T-helper 17 cell (primary cell): Measurements from ENCODE around the gene DDX27. TPM values are rescaled to one million over a fixed set of nuclear protein-coding genes. Genes with fewer than 3 reads are reported as not detected.
A peak's percentile ranks its signal among the peaks of the same experiment; 100 is the strongest.
"Not testable (repeated sequence)": the region's sequence is repeated elsewhere in the genome, so short reads cannot be mapped to it uniquely, and the experiment has no call there.

Experiments
- ATAC-seq: fragments of 150-1000 bp; cut with Tn5 transposase; 2 replicates; pipeline ENCODE4 v1.10.0; 2021; ENCODE audit warnings: mild to moderate bottlenecking, moderate library complexity
- DNase-seq, 3 donors: peaks; one replicate each; pipeline versions ENCODE4 v3.0.0 to v3.0.0-alpha.2; 2020 to 2021
- H3K9me3 ChIP-seq: one replicate; pipeline ENCODE4 v1.7.0; 2013; ENCODE audit warnings: low read length, mild to moderate bottlenecking; ENCODE audit not compliant: control insufficient read depth, poor library complexity, severe bottlenecking
- H3K27ac Mint-ChIP-seq: one replicate; pipeline ENCODE4 v1.8.0; 2022; ENCODE audit warnings: mild to moderate bottlenecking, moderate library complexity, mixed read lengths
- H3K27me3 Mint-ChIP-seq: one replicate; pipeline ENCODE4 v1.8.0; 2022; ENCODE audit warnings: mixed read lengths
- H3K36me3 Mint-ChIP-seq: one replicate; pipeline ENCODE4 v1.8.0; 2022; ENCODE audit warnings: low read depth, mixed read lengths
- H3K4me1 Mint-ChIP-seq: one replicate; pipeline ENCODE4 v1.8.0; 2022; ENCODE audit warnings: mild to moderate bottlenecking, mixed read lengths
- H3K4me3 Mint-ChIP-seq: one replicate; pipeline ENCODE4 v1.8.0; 2022; ENCODE audit warnings: mild to moderate bottlenecking, moderate library complexity, mixed read lengths
- total RNA-seq, 4 donors: library from RNA in 2 of 4; stranded (reverse) in 2 of 4; gene quantifications; one replicate each; pipeline ENCODE4 v1.2.3 and lab custom pipeline; 2022 to 2026

Gene DDX27
- total RNA-seq, 2 donors from 2014 or later = 84.1 to 87.5 TPM

GRCh38 chr20:49215232-49215631 lies 4.0 kb upstream of the DDX27 start:
- DNase-seq = no peak

DNA sequence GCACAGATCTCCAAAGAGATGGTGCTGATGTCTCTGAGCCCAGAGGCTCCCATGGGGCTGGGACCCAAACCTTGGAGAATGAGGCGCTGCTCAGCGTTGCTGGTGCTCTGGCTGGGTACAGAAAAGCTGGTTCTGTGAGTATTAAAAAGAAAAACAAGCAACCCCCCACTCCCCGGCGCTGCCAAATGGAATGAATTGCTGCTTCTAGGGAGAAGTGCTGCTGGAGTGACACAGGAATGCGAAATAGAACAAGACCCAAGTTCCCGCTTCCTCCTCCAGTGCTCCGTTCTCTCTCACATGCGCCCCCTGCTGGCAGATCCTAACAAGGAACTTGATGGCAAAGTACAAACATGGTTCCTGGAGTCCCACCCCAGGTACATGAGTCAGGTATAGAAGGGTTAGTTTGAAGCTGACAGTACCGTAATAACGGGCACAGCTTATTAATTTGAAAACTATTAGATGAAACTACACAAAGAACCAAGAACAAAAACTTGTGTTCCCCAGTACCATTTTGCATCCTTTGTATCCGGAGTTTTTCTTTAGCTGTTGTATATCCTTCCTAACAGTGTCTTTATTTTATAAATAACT lies 2.1 kb upstream of the DDX27 start:
- peak; percentile 35 for ATAC-seq
- no peaks in the 10 kb centered on the region for H3K9me3 ChIP-seq
- Mint-ChIP-seq H3K27ac (no peak overlapping the region), H3K36me3 (peaks cover 6% of the 10 kb centered on the region), H3K4me3 (no peak overlapping the region), H3K4me1 (peaks cover 22% of the 10 kb centered on the region), H3K27me3 (no peaks in the 10 kb centered on the region)
- DNase-seq = peak; percentile 82 to 91 (median 83)

More at GRCh38 chr20:49215232-49215631, 4.0 kb upstream of the DDX27 start:
- H3K9me3 ChIP-seq = no peaks in the 10 kb centered on the region
- Mint-ChIP-seq H3K4me1 (peaks cover 12% of the 10 kb centered on the region), H3K27me3 (no peaks in the 10 kb centered on the region), H3K4me3 (no peak overlapping the region), H3K27ac (no peak overlapping the region), H3K36me3 (peaks cover 6% of the 10 kb centered on the region)
- no peak for ATAC-seq

GRCh38 chr20:49218739-49219090 lies 501 bp upstream of the DDX27 start:
- not testable (repeated sequence) for H3K36me3 Mint-ChIP-seq, H3K9me3 ChIP-seq, ATAC-seq, H3K27me3 Mint-ChIP-seq
- peaks cover 22% of the 10 kb centered on the region for H3K4me1 Mint-ChIP-seq
- H3K4me3 Mint-ChIP-seq = peak overlapping the region; percentile 98
- H3K27ac Mint-ChIP-seq = peak overlapping the region; percentile 99
- DNase-seq = peak in 1 of 3 donors; percentile 11

DNA sequence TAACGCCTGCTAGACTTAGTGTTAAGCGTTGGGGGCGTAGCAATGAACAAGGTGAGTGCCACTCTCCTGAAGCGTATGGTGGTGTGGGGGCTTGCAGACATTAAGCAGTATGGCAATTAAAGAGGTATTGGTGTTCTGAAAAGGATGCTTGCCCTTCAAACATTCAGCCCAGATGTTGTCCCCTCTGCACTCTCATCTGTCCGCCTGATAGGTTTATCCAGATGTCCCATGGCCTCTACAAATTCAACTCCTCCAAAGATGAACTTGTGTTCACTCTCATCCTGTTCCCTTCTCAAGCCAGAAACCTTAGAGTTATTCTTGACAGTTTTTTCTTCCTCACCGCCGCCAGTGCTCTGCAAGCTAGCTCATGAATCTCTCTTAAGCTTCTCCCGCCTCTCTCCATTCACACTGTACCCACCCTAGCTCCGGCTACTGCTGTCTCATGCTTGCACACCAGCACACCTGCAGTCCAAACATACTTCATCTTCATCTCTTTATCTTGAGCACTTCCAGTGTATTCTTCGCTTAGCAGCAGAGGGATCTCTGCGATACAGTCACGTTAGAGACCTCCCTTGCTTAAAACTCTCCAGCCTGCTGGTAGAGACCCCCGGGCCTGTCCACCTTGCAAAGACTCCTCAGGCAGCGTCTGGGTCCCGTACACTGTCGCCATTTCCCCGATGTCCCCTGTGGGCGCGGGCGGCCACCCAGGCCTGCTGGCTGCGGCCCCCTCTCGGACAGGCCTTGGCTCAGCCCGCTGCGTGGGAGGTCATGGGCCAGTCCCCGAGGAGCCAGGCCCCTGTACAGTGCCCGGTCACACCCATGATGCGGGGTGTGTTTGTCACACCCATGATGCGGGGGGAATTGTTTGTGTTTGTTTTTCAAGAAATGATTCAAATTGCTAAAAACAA lies 962 bp downstream of the DDX27 start:
- H3K9me3 ChIP-seq = no peaks in the 10 kb centered on the region
- H3K4me3 Mint-ChIP-seq = peak overlapping the region; percentile 98
- peak overlapping the region; percentile 99 for H3K27ac Mint-ChIP-seq
- peaks cover 22% of the 10 kb centered on the region for H3K4me1 Mint-ChIP-seq
- H3K36me3 Mint-ChIP-seq = peaks cover 6% of the 10 kb centered on the region
- no peak for ATAC-seq
- DNase-seq = no peak
- H3K27me3 Mint-ChIP-seq = no peaks in the 10 kb centered on the region

GRCh38 chr20:49225896-49226295 lies 6.7 kb downstream of the DDX27 start:
- H3K4me3 Mint-ChIP-seq = no peak overlapping the region
- no peak for DNase-seq

DNA sequence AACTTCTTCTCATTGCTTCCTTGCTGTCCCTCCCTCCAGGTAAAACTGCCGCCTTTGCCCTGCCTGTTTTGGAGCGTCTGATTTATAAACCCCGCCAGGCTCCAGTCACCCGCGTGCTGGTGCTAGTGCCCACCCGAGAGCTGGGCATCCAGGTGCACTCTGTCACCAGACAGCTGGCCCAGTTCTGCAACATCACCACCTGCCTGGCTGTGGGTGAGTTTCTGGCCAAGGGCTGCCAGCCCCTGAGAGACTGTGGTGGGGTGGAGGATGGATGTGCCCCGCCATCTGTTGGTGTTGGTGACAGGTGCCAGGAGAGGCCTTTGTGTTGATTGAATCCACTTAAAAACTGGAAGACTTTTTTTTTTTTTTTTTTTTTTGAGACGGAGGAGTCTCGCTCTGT lies 9.5 kb downstream of the DDX27 start:
- Mint-ChIP-seq H3K36me3 (peaks cover 10% of the 10 kb centered on the region), H3K4me1 (peaks cover 4% of the 10 kb centered on the region), H3K27me3 (no peaks in the 10 kb centered on the region), H3K27ac (peak overlapping the region; percentile 49), H3K4me3 (no peak overlapping the region)
- ATAC-seq (no peak), DNase-seq (no peak)
- no peaks in the 10 kb centered on the region for H3K9me3 ChIP-seq

More at GRCh38 chr20:49225896-49226295, 6.7 kb downstream of the DDX27 start:
- ATAC-seq = no peak
- H3K27ac Mint-ChIP-seq = peak overlapping the region; percentile 49
- peaks cover 5% of the 10 kb centered on the region for H3K36me3 Mint-ChIP-seq
- H3K27me3 Mint-ChIP-seq = no peaks in the 10 kb centered on the region
- peaks cover 7% of the 10 kb centered on the region for H3K4me1 Mint-ChIP-seq
- no peaks in the 10 kb centered on the region for H3K9me3 ChIP-seq

DNA sequence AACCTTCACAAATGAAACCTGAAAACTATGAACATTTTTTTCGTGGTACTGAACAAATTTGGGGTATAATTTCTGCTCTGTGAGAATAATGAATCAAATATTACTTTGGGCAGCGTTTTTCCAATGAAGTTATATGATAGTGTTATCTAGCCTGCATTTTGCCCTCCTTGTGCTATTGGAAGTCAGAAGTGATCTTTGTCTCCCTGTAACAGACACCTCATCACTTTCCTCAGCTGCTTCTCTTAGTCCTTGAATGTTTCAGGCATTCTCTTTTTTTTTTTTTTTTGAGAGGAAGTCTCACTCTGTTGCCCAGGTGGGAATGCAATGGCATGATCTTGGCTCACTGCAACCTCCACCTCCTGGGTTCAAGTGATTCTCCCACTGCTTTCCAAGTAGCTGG lies 10.2 kb downstream of the DDX27 start:
- no peak overlapping the region for H3K4me3 Mint-ChIP-seq
- H3K4me1 Mint-ChIP-seq = peaks cover 6% of the 10 kb centered on the region
- no peaks in the 10 kb centered on the region for H3K27me3 Mint-ChIP-seq
- peak overlapping the region; percentile 49 for H3K27ac Mint-ChIP-seq
- H3K36me3 Mint-ChIP-seq = peaks cover 13% of the 10 kb centered on the region
- H3K9me3 ChIP-seq = no peaks in the 10 kb centered on the region
- ATAC-seq = no peak
- DNase-seq = no peak

DNA sequence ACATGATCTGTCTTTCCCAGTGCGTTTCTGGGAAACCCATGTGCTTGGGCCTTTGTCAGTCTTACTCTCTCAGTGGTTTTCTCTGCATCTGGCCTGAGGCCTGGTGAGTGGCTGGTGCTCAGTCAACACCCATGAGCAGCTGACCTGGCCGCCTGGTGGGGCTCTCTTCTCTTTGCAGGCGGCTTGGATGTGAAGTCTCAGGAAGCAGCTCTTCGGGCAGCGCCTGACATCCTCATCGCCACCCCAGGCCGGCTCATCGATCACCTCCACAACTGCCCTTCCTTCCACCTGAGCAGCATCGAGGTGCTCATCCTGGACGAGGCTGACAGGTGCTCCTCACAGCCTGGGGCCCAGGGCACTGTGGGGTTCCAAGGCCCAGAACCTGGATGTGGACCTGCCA lies 10.8 kb downstream of the DDX27 start:
- H3K27me3 Mint-ChIP-seq = no peaks in the 10 kb centered on the region
- H3K4me1 Mint-ChIP-seq = peaks cover 6% of the 10 kb centered on the region
- ATAC-seq (no peak), DNase-seq (no peak)
- no peak overlapping the region for H3K4me3 Mint-ChIP-seq
- no peaks in the 10 kb centered on the region for H3K9me3 ChIP-seq
- H3K27ac Mint-ChIP-seq = no peak overlapping the region
- H3K36me3 Mint-ChIP-seq = peaks cover 19% of the 10 kb centered on the region

DNA sequence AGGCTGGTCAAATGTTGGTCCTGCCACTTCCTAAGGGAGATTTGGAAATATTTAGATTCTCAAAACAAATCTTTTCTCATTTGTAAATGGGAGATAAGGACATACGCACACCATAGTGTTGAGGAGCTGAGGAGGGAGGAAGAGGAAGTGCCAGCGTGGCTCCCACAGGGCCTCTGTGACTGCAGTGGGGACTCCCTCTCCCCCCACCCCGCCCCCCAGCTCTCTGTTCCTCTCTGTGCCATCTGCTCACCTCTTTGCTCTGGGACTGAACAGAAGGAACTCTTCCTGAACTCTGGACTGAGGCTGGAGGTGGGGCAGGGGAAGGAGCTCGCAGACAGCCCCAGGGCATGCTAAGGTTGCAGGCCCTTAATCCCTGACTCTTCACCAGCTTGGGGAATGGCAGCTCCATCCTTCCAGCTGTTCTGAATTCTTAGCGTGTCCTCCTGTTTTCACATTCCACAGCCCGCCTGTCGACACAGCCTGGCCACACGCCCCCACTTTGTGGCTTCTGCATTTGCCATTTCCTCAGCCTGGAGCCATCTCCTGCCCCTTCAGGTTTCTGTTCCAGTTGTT lies 11.4 kb downstream of the DDX27 start:
- DNase-seq = no peak
- Mint-ChIP-seq H3K27me3 (no peaks in the 10 kb centered on the region), H3K4me3 (no peak overlapping the region), H3K4me1 (peaks cover 6% of the 10 kb centered on the region), H3K27ac (peak overlapping the region; percentile 57), H3K36me3 (peaks cover 19% of the 10 kb centered on the region)
- ATAC-seq = peak; percentile 38
- no peaks in the 10 kb centered on the region for H3K9me3 ChIP-seq

DNA sequence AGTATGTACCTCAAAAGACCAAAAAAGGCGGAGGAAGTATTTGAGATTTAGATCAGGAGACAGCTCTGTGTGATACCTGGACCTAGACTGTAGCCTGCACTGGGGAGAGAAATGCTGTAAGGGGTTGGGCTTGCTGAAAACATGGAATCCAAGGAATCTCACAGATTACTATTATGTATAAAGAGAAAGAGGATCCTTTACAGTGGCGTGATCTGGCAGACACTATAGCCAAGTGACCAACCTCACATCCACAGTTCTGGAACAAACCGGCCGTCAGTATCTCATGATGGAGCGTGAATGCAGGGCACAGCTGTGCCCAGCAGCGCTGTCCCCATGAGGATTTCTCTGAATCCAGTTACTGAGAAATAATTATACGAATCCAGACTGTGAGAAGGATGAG lies 12.3 kb downstream of the DDX27 start:
- Mint-ChIP-seq H3K4me1 (peaks cover 2% of the 10 kb centered on the region), H3K36me3 (peaks cover 14% of the 10 kb centered on the region), H3K27ac (peak overlapping the region; percentile 57), H3K4me3 (no peak overlapping the region), H3K27me3 (no peaks in the 10 kb centered on the region)
- DNase-seq (no peak), ATAC-seq (no peak)
- no peaks in the 10 kb centered on the region for H3K9me3 ChIP-seq

DNA sequence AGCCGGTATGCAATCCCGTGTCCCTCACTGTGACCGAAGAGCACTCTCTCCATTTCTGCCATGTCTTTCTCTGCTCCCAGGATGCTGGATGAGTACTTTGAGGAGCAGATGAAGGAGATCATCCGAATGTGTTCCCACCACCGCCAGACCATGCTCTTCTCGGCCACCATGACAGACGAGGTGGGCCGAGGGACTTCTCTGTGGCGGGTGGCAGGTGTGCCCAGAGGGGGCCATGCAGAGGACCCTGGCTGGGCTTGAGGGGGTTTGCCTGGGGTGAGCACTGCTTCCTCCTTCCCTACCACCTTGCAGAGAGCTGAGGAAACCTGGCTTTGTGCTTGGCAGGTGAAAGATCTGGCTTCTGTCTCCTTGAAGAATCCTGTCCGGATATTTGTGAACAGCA lies 14.0 kb downstream of the DDX27 start:
- peaks cover 19% of the 10 kb centered on the region for H3K36me3 Mint-ChIP-seq
- no peak overlapping the region for H3K27ac Mint-ChIP-seq
- H3K4me1 Mint-ChIP-seq = peaks cover 2% of the 10 kb centered on the region

GRCh38 chr20:49234831-49235230 lies 15.6 kb downstream of the DDX27 start:
- Mint-ChIP-seq H3K27ac (peak overlapping the region; percentile 77), H3K36me3 (peaks cover 19% of the 10 kb centered on the region)
- no peak for ATAC-seq

More for the DNA sequence above, 14.0 kb downstream of the DDX27 start:
- DNase-seq (no peak), ATAC-seq (no peak)
- Mint-ChIP-seq H3K4me3 (no peak overlapping the region), H3K27me3 (no peaks in the 10 kb centered on the region)
- no peaks in the 10 kb centered on the region for H3K9me3 ChIP-seq

GRCh38 chr20:49236301-49236700 lies 17.1 kb downstream of the DDX27 start:
- Mint-ChIP-seq H3K4me3 (no peak overlapping the region), H3K27ac (peak overlapping the region; percentile 45), H3K36me3 (peaks cover 16% of the 10 kb centered on the region), H3K27me3 (no peaks in the 10 kb centered on the region), H3K4me1 (peaks cover 2% of the 10 kb centered on the region)
- no peak for ATAC-seq
- DNase-seq = no peak
- H3K9me3 ChIP-seq = no peaks in the 10 kb centered on the region

More at GRCh38 chr20:49234831-49235230, 15.6 kb downstream of the DDX27 start:
- no peak for DNase-seq
- H3K27me3 Mint-ChIP-seq = no peaks in the 10 kb centered on the region
- H3K4me1 Mint-ChIP-seq = peaks cover 2% of the 10 kb centered on the region
- no peaks in the 10 kb centered on the region for H3K9me3 ChIP-seq
- H3K4me3 Mint-ChIP-seq = no peak overlapping the region
